OCI-LY1 (cell line): Measurements from ENCODE around the gene C1QTNF9.
"Not testable (repeated sequence)": the region's sequence is repeated elsewhere in the genome, so short reads cannot be mapped to it uniquely, and the experiment has no call there.

Experiments
- EZH2 ChIP-seq: fragments of 200-600 bp; sonication (generic), shearing (Covaris generic); IDR thresholded peaks from 2 replicates; pipeline ENCODE4 v1.8.0; 2017; ENCODE audit warnings: borderline replicate concordance, mixed run types, mild to moderate bottlenecking, antibody characterized with exemption, low read length, moderate library complexity, mixed read lengths
- TF ChIP-seq, protein P1 (sequence below): fragments of 200-600 bp; sonication (generic), shearing (Covaris generic); IDR thresholded peaks from 2 replicates; pipeline ENCODE4 v1.5.1; 2017; ENCODE audit warnings: mild to moderate bottlenecking, antibody characterized with exemption, low read length, moderate library complexity, mixed read lengths

- TF ChIP-seq, protein P1, sequence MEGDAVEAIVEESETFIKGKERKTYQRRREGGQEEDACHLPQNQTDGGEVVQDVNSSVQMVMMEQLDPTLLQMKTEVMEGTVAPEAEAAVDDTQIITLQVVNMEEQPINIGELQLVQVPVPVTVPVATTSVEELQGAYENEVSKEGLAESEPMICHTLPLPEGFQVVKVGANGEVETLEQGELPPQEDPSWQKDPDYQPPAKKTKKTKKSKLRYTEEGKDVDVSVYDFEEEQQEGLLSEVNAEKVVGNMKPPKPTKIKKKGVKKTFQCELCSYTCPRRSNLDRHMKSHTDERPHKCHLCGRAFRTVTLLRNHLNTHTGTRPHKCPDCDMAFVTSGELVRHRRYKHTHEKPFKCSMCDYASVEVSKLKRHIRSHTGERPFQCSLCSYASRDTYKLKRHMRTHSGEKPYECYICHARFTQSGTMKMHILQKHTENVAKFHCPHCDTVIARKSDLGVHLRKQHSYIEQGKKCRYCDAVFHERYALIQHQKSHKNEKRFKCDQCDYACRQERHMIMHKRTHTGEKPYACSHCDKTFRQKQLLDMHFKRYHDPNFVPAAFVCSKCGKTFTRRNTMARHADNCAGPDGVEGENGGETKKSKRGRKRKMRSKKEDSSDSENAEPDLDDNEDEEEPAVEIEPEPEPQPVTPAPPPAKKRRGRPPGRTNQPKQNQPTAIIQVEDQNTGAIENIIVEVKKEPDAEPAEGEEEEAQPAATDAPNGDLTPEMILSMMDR: not testable (repeated sequence)
- TF ChIP-seq EZH2: not testable (repeated sequence)
Measured at GRCh38 chr13:24322470-24322869, 13.1 kb downstream of the C1QTNF9 start.
